ENCODE data around the gene OR13D1. TPM values are rescaled to one million over a fixed set of nuclear protein-coding genes. Genes with fewer than 3 reads are reported as not detected.

OR13D1 gene
- total and polyA plus RNA-seq, 7 donors = not detected

GRCh38 chr9:104740621-104741020 lies 46.3 kb downstream of the OR13D1 start:
- Histone ChIP-seq H3K4me1 (no peaks in the 10 kb centered on the region), H3K36me3 (no peaks in the 10 kb centered on the region), H3K27ac (no peak overlapping the region), H3K27me3 (no peaks in the 10 kb centered on the region), H3K9me3 (no peaks in the 10 kb centered on the region), H3K4me3 (no peak overlapping the region)
- WGBS, 2 donors = 26 to 56% methylated on average over 1 of the region's 1 CpG
- DNase-seq = no peak
- intact Hi-C loops (cut with DNase I) = loop anchor here (10.0 kb wide), 1 partner anchor 814 kb away; the partner anchor contains the start of gene FKTN
- TF ChIP-seq POLR2AphosphoS5 (IDR thresholded peaks at IDR 0.05) (no peak), POLR2A (IDR thresholded peaks at IDR 0.05) (no peak), CTCF (IDR thresholded peaks at IDR 0.05) (no peak), EP300 (IDR thresholded peaks at IDR 0.05) (no peak)

- H3K4me1 ChIP-seq = peaks cover 0 to 10% (median 3%) of the 10 kb centered on the region in 4 donors
- DNase-seq = no peak
- H3K27ac ChIP-seq = no peak overlapping the region
- H3K9me3 ChIP-seq = no peaks in the 10 kb centered on the region
- intact Hi-C loops (cut with DNase I) = loop anchor here (2.0 to 10.0 kb wide), 2 partner anchors 717 to 811 kb away; partner anchors contain the start of gene FKTN
- TF ChIP-seq CTCF (IDR thresholded peaks at IDR 0.05) (peak; percentile 39 to 61 (median 58)), POLR2A (IDR thresholded peaks at IDR 0.05) (no peak)
- no peaks in the 10 kb centered on the region for H3K36me3 ChIP-seq
- WGBS, 2 donors = 29 to 41% methylated on average over 7 of the region's 7 CpGs
- H3K4me3 ChIP-seq = no peak overlapping the region
- no peaks in the 10 kb centered on the region for H3K27me3 ChIP-seq
These were observed 49.2 kb downstream of the OR13D1 start for GRCh38 chr9:104743376-104743985.

Other genes starting within 250 kb of the OR13D1 start
- gene OR13F1, start 190.3 kb upstream of the OR13D1 start, total RNA-seq = not detected
- not detected for gene OR13F1, start 190.3 kb upstream of the OR13D1 start, polyA plus RNA-seq
- not detected for gene OR13C4, start 167.3 kb upstream of the OR13D1 start, total RNA-seq
- gene OR13C4, start 167.3 kb upstream of the OR13D1 start, polyA plus RNA-seq = not detected
- gene OR13C3, start 157.7 kb upstream of the OR13D1 start, total RNA-seq = not detected
- gene OR13C3, start 157.7 kb upstream of the OR13D1 start, polyA plus RNA-seq = not detected
- not detected for gene OR13C8, start 125.3 kb upstream of the OR13D1 start, total RNA-seq
- not detected for gene OR13C8, start 125.3 kb upstream of the OR13D1 start, polyA plus RNA-seq
- not detected for gene OR13C5, start 95.1 kb upstream of the OR13D1 start, total RNA-seq
- gene OR13C5, start 95.1 kb upstream of the OR13D1 start, polyA plus RNA-seq = not detected
- under 1 TPM in 1 of 4 donors, not detected in 3; 0.49 TPM for gene OR13C2, start 88.9 kb upstream of the OR13D1 start, total RNA-seq
- gene OR13C2, start 88.9 kb upstream of the OR13D1 start, polyA plus RNA-seq = not detected
- gene OR13C9, start 76.3 kb upstream of the OR13D1 start, total RNA-seq = under 1 TPM in 1 of 4 donors, not detected in 3; 0.36 TPM
- not detected for gene OR13C9, start 76.3 kb upstream of the OR13D1 start, polyA plus RNA-seq
- gene NIPSNAP3A, start 53.2 kb downstream of the OR13D1 start, total RNA-seq = 10 to 100 TPM; 18.3 to 23.8 (median 22.0) TPM
- gene NIPSNAP3A, start 53.2 kb downstream of the OR13D1 start, polyA plus RNA-seq = 10 to 100 TPM; 24.5 to 97.9 (median 92.7) TPM
- gene NIPSNAP3B, start 69.6 kb downstream of the OR13D1 start, total RNA-seq = 1 to 10 TPM in 3 of 4 donors, under 1 TPM in 1; 0.83 to 2.3 (median 1.5) TPM
- gene NIPSNAP3B, start 69.6 kb downstream of the OR13D1 start, polyA plus RNA-seq = 1 to 10 TPM in 1 of 3 donors, not detected in 2; 1.2 TPM
- gene ABCA1, start 233.6 kb downstream of the OR13D1 start, total RNA-seq = 100 to 1,000 TPM in 1 of 4 donors, 10 to 100 TPM in 3; 76.7 to 110 (median 91.3) TPM
- gene ABCA1, start 233.6 kb downstream of the OR13D1 start, polyA plus RNA-seq = 1 to 10 TPM; 2.4 to 7.4 (median 4.9) TPM

All from sigmoid colon (tissue), 7 donors.